Measurements from ENCODE around the gene MAT2A. TPM values are rescaled to one million over a fixed set of nuclear protein-coding genes. Genes with fewer than 3 reads are reported as not detected.
A peak's percentile ranks its signal among the peaks of the same experiment; 100 is the strongest.

The MAT2A gene
- total RNA-seq, 1 experiment from 2014 or later: 309 TPM

DNA sequence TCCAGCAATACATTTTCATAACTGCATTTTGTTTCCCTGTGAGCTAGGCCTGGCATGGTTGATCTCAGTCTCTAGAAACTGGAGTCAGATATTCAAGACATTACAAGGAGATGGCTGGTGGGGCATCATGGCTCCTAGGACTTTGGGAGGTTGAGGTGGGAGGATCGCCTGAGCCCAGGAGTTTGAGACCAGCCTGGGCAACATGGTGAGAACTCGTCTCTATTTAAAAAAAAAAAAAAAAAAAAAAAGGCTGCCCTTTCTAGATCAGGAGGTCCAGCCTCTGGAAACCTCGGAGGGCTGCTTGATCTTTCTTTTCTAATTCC is 38.1 kb downstream of the MAT2A start:
- Histone ChIP-seq H3K36me3 (ENCODE audit: low read depth, low read length) (no peaks in the 10 kb centered on the region), H3K27me3 (ENCODE audit: low read length) (no peaks in the 10 kb centered on the region), H3K4me3 (ENCODE audit: low read length) (peak overlapping the region; percentile 73), H3F3A (ENCODE audit: low read length, unreplicated experiment) (no peaks in the 10 kb centered on the region), H4K20me1 (ENCODE audit: low read length) (no peaks in the 10 kb centered on the region), H3K9ac (ENCODE audit: low read length) (peak overlapping the region; percentile 69; the same call in 1 of the 2 replicates), H3K4me1 (ENCODE audit: insufficient read depth, low read length) (peaks cover 18% of the 10 kb centered on the region), H3K27ac (ENCODE audit: low read length) (peak overlapping the region; percentile 20; the same call in 1 of the 2 replicates), H3K9me2 (replicated peaks; ENCODE audit: low read length) (no peaks in the 10 kb centered on the region), H3K4me2 (ENCODE audit: low read length) (peak overlapping the region; percentile 85), H2AFZ (ENCODE audit: low read length) (peak overlapping the region; percentile 73), H3K9me3 (ENCODE audit: low read length) (no peaks in the 10 kb centered on the region), H3K79me2 (ENCODE audit: low read length) (peaks cover 24% of the 10 kb centered on the region)
- TSS peak; percentile 35 for BruUV-seq (replicated peaks)
- DNase-seq (no peak), ATAC-seq (no peak)
- ChIA-PET CTCF (no interaction called here), POLR2A (ENCODE audit: unreplicated experiment) (interaction anchor here (0.6 to 1.4 kb wide), 4 partner anchors 10 to 509 kb away, joined by 4 to 14 read pairs (median 4); no protein-coding TSS in a partner anchor)
- TF ChIP-seq EZH2phosphoT487 (IDR thresholded peaks at IDR 0.05; ENCODE audit: borderline replicate concordance, low read length) (no peak), EZH2 (IDR thresholded peaks at IDR 0.05; ENCODE audit: low read length, unreplicated experiment) (no peak)
- TF ChIP-seq, protein P1, sequence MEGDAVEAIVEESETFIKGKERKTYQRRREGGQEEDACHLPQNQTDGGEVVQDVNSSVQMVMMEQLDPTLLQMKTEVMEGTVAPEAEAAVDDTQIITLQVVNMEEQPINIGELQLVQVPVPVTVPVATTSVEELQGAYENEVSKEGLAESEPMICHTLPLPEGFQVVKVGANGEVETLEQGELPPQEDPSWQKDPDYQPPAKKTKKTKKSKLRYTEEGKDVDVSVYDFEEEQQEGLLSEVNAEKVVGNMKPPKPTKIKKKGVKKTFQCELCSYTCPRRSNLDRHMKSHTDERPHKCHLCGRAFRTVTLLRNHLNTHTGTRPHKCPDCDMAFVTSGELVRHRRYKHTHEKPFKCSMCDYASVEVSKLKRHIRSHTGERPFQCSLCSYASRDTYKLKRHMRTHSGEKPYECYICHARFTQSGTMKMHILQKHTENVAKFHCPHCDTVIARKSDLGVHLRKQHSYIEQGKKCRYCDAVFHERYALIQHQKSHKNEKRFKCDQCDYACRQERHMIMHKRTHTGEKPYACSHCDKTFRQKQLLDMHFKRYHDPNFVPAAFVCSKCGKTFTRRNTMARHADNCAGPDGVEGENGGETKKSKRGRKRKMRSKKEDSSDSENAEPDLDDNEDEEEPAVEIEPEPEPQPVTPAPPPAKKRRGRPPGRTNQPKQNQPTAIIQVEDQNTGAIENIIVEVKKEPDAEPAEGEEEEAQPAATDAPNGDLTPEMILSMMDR (conservative IDR thresholded peaks at IDR 0.05; ENCODE audit: low read depth, low read length): no peak
- intact Hi-C loops (cut with micrococcal nuclease): loop anchor here (1.0 kb wide), 1 partner anchor 16 kb away; the partner anchor contains the start of gene GGCX

DNA sequence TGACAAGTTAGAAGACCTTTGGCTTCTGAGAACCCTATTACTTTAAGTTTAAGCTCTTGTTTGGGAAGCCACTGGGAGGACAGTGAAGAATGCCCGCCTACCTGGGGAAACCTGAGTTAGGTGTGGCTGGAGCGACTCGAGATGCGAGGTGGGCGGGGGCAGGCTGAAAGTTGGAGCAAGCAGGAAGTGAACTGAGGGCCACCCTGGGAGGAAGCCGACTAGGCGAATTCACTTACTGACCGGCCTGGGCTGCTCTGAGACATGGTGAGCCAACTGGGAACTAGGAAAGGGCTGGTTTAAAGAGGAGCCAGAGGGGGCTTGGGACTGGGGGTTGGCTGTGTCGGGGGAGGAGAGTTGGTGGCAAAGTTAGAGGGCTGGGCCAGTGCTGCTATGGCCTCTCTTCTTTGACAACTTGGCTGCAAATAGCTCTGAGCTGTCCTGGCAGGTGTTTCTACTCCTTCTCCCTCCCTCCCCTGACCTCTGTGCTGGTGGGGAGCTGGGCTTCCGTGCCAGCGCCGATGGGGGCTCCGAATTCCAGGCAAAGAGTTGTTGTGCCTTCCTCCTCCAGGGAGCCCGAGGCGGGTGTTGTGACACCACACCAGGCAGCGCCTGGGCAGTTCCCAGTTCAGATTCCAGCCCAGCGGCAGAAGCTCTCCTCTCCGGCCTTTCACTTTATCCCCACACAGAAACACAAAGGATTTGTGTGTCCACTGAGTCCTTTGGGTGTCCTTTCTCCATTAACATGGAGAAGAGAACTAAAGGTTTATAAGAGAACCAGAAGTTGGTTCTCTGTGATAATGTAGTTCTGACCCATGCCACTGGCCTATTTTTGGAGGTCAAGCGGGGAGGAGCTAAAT is 38.6 kb downstream of the MAT2A start, which contains the start of gene VAMP8:
VAMP8 (plus strand) TSS at position 201 of the 857 bp plus-strand sequence; CDS start at position 262, 61 bp downstream.
- ATAC-seq (peak; percentile 90), DNase-seq (peak; percentile 80)
- Histone ChIP-seq H3K36me3 (ENCODE audit: low read depth, low read length) (no peaks in the 10 kb centered on the region), H3K4me3 (ENCODE audit: low read length) (peak within 1 kb of the TSS; percentile 73), H3K27ac (ENCODE audit: low read length) (peak within 1 kb of the TSS; percentile 20), H3K9ac (ENCODE audit: low read length) (peak within 1 kb of the TSS; percentile 69), H3K9me3 (ENCODE audit: low read length) (no peaks in the 10 kb centered on the region), H4K20me1 (ENCODE audit: low read length) (no peaks in the 10 kb centered on the region), H3K27me3 (ENCODE audit: low read length) (no peaks in the 10 kb centered on the region), H3F3A (ENCODE audit: low read length, unreplicated experiment) (no peaks in the 10 kb centered on the region), H3K4me1 (ENCODE audit: insufficient read depth, low read length) (peaks cover 18% of the 10 kb centered on the region), H2AFZ (ENCODE audit: low read length) (peak within 1 kb of the TSS; percentile 73), H3K4me2 (ENCODE audit: low read length) (peak within 1 kb of the TSS; percentile 85), H3K9me2 (replicated peaks; ENCODE audit: low read length) (no peaks in the 10 kb centered on the region), H3K79me2 (ENCODE audit: low read length) (peaks cover 24% of the 10 kb centered on the region)
- TF ChIP-seq EZH2 (IDR thresholded peaks at IDR 0.05; ENCODE audit: low read length, unreplicated experiment): no peak
- TF ChIP-seq EZH2phosphoT487 (IDR thresholded peaks at IDR 0.05; ENCODE audit: borderline replicate concordance, low read length): no peak
- TF ChIP-seq, protein P1 (conservative IDR thresholded peaks at IDR 0.05; ENCODE audit: low read depth, low read length): no peak
- POLR2A ChIA-PET (ENCODE audit: unreplicated experiment): interaction anchor here (0.5 to 1.4 kb wide), 5 partner anchors 10 to 509 kb away, joined by 3 to 14 read pairs (median 4); partner anchors contain the start of gene CAPG
- CTCF ChIA-PET: no interaction called here
- BruUV-seq (replicated peaks): TSS peak; percentile 57
- intact Hi-C loops (cut with micrococcal nuclease): loop anchor here (1.0 kb wide), 1 partner anchor 16 kb away; the partner anchor contains the start of gene GGCX

Measured in PC-3 (cell line).